SJCRH30 (cell line): ENCODE measurements around the gene RASD2. TPM values are rescaled to one million over a fixed set of nuclear protein-coding genes. Genes with fewer than 3 reads are reported as not detected.

Experiments used
- DNase-seq, 2 experiments: peaks; one replicate each; pipeline ENCODE4 v3.0.0-alpha.2; 2015 to 2020
- H3K27ac ChIP-seq: fragments of 250-450 bp; sonication (Bioruptor Pico); 2 replicates; pipeline ENCODE4 v1.5.1; 2020; ENCODE audit warnings: mild to moderate bottlenecking, moderate library complexity
- H3K27me3 ChIP-seq: fragments of 250-450 bp; sonication (Bioruptor Pico); 2 replicates; pipeline ENCODE4 v1.5.1; 2020; ENCODE audit warnings: mild to moderate bottlenecking, moderate library complexity
- H3K36me3 ChIP-seq: fragments of 250-450 bp; sonication (Bioruptor Pico); 2 replicates; pipeline ENCODE4 v1.5.1; 2020; ENCODE audit warnings: mild to moderate bottlenecking, moderate library complexity
- H3K4me1 ChIP-seq: fragments of 250-450 bp; sonication (Bioruptor Pico); 2 replicates; pipeline ENCODE4 v1.5.1; 2020; ENCODE audit warnings: mild to moderate bottlenecking, moderate library complexity
- H3K4me3 ChIP-seq: fragments of 250-450 bp; sonication (Bioruptor Pico); 2 replicates; pipeline ENCODE4 v1.5.1; 2020; ENCODE audit warnings: mild to moderate bottlenecking, moderate library complexity
- H3K9me3 ChIP-seq: fragments of 250-450 bp; sonication (Bioruptor Pico); replicated peaks from 2 replicates; pipeline ENCODE4 v1.5.1; 2020; ENCODE audit warnings: mild to moderate bottlenecking, moderate library complexity
- total RNA-seq: library from RNA; depleted of rRNA; stranded (reverse); fragments of >200 nt; shearing (Covaris generic); gene quantifications from 2 replicates; pipeline ENCODE4 v1.2.3, GENCODE V29; 2014

Gene RASD2
- total RNA-seq, 1 experiment from 2014 or later, result not detected

DNA sequence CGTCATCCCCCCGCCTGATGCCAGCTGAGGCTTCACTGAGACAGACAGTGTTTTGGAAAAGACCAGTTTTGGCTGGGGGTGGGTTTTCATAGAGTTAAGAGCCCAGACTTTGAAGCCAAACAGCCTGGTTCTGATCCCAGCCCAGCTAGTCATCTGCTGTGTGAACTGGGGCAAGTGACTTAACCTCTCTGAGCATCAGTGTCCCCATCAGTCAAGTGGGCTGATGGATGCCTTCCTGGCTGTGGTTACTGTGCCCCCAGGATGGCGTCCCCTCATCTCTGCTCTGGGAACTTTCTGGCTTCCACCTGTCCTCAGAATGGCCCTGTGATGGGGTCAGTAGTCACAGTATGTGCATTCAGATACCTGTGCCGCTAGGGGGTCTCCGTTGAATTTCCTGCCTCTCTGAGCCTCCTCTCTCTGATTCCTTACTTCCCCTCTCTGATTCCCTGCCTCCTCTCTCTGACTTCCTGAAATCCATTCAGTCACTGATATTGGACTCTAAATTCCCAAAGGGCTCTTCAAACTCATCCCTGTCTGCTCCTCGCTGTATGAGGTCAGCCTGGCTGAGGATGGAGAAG is 2.4 kb downstream of the RASD2 start:
- Histone ChIP-seq H3K27ac (no peak overlapping the region), H3K9me3 (no peaks in the 10 kb centered on the region), H3K4me3 (no peak overlapping the region), H3K36me3 (no peaks in the 10 kb centered on the region), H3K27me3 (peaks cover 27% of the 10 kb centered on the region), H3K4me1 (no peaks in the 10 kb centered on the region)
- no peak for DNase-seq

DNA sequence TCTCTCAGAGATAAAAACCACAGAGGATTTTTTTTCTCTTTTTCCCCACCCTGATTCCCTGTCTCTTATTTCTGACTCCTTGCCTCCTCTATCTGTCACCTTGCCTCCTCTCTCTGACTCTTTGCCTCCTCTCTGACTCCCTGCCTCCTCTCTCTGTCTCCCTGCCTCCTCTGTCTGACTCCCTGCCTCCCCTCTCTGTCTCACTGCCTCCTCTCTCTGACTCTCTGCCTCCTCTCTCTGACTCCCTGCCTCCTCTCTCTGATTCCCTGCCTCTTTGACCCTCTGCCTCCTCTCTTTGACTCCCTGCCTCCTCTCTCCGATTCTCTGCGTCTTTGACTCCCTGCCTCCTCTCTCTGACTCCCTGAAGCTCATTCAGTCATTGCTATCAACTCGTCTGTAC is 3.1 kb downstream of the RASD2 start:
- Histone ChIP-seq H3K4me1 (no peaks in the 10 kb centered on the region; the same call in 1 of the 2 replicates), H3K36me3 (no peaks in the 10 kb centered on the region), H3K4me3 (no peak overlapping the region)

DNA sequence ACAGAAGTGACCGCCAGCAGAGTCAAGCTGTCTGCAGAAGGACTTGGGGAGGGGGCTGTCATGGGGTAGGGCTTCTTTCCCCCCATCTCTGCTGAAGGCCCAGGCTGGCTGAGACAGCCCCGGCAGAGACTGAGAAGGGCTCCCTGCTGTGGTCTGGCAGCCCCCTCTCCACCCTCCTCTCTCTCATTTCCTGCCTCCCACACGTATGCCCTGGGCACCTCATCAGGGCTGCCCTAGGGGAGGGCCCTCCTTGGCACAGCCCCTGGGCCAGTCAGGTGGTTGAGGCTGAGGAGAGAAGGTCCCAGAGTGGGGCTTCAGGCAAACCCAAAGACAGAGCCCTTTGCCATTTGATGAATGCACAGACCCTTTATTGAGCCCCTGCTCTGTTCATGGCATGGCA is 3.6 kb downstream of the RASD2 start:
- Histone ChIP-seq H3K4me3 (no peak overlapping the region), H3K27me3 (peaks cover 25% of the 10 kb centered on the region), H3K4me1 (no peaks in the 10 kb centered on the region; the same call in 1 of the 2 replicates), H3K36me3 (no peaks in the 10 kb centered on the region), H3K9me3 (no peaks in the 10 kb centered on the region), H3K27ac (no peak overlapping the region)
- no peak for DNase-seq

More for the DNA sequence above, 3.1 kb downstream of the RASD2 start:
- Histone ChIP-seq H3K9me3 (no peaks in the 10 kb centered on the region), H3K27me3 (peaks cover 30% of the 10 kb centered on the region), H3K27ac (no peak overlapping the region)
- no peak for DNase-seq

DNA sequence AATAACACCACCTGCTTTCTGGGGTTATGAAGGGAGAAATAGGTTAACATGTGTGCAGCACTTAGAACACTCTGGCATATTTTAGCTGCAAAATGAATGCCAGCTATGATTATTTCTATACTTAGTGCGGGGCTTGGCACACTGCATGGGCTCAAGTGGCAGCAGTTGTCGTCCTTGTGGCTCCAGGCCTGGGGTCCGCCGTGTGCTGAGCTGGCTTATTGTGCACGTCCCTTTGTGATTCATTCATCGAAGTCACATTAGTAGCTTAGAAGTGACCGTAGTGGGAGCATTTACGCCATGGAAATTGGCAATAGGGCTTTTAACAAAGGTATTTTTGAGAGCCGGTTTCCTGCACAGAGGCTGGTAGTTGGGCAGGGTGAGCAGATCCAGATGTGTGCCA is 4.2 kb downstream of the RASD2 start:
- Histone ChIP-seq H3K36me3 (no peaks in the 10 kb centered on the region), H3K27ac (no peak overlapping the region), H3K9me3 (no peaks in the 10 kb centered on the region), H3K4me3 (no peak overlapping the region), H3K4me1 (peaks cover 3% of the 10 kb centered on the region), H3K27me3 (peaks cover 22% of the 10 kb centered on the region)
- no peak for DNase-seq

GRCh38 chr22:35546886-35547285 is 6.3 kb downstream of the RASD2 start:
- H3K4me1 ChIP-seq, result peaks cover 3% of the 10 kb centered on the region
- peaks cover 13% of the 10 kb centered on the region for H3K27me3 ChIP-seq
- H3K4me3 ChIP-seq, result no peak overlapping the region
- H3K36me3 ChIP-seq, result no peaks in the 10 kb centered on the region
- no peaks in the 10 kb centered on the region for H3K9me3 ChIP-seq
- H3K27ac ChIP-seq, result no peak overlapping the region
- DNase-seq, result no peak

DNA sequence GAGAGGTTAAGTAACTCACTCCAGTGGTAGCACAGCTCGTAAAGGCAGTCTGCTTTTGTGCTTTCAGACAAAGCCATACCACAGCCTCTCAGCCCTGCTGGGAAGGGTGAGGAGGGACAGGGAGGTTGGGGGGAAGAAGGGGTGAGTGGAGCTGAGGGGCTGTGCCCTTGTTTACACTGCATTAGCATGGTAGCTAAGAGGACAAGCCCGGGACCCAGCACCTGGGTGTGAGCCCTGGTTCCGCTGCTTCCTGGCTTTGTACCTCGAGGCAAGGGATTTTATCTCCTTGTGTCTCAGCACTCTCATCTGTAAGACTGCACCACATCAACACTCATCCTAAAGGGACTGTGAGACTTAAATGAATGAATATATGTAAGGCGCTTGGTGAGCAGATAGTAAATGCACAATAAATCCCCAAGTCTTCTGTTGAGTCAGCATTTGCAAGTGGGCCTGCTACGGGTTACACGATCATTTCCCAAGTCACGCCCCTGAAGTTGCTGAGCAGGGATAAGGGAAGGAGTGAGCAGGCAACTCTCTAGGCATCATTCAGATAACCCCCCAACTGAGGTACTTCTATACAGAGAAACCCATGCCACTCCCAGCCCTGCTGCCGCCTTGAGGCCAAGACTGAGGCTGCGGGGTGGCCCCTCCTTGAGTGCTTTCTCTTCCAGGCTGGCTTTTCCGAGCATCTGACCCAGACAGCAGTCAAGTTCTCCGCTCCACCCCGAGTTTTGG is 7.5 kb downstream of the RASD2 start:
- Histone ChIP-seq H3K4me1 (peaks cover 11% of the 10 kb centered on the region), H3K4me3 (no peak overlapping the region), H3K36me3 (no peaks in the 10 kb centered on the region), H3K9me3 (no peaks in the 10 kb centered on the region), H3K27me3 (0 out of 2 replicates have a peak, but pooled peaks cover 4% of the 10 kb centered on the region), H3K27ac (no peak overlapping the region)
- DNase-seq, result no peak

DNA sequence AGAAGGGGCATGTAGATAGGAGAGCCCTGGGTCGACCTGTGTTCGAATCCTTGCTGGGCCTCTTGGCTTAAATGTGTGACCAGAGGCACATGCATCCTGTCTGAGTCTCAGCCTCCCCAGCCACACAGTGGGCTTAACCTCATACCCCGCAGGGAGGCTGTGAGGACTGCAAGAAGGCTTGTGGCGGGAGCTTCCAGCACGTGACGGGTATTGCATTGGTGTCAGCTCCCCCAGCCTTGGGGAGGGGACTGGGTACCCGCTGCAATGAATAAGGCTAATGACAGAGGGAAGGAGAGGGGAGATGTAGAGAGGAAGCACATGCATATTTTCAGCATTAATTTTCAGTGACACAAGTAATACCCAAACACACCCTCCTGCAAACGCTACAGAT is 8.1 kb downstream of the RASD2 start:
- DNase-seq, result no peak
- Histone ChIP-seq H3K36me3 (no peaks in the 10 kb centered on the region), H3K27ac (no peak overlapping the region), H3K4me1 (peaks cover 11% of the 10 kb centered on the region), H3K27me3 (0 out of 2 replicates have a peak, but pooled peaks cover 4% of the 10 kb centered on the region), H3K9me3 (no peaks in the 10 kb centered on the region), H3K4me3 (no peak overlapping the region)

DNA sequence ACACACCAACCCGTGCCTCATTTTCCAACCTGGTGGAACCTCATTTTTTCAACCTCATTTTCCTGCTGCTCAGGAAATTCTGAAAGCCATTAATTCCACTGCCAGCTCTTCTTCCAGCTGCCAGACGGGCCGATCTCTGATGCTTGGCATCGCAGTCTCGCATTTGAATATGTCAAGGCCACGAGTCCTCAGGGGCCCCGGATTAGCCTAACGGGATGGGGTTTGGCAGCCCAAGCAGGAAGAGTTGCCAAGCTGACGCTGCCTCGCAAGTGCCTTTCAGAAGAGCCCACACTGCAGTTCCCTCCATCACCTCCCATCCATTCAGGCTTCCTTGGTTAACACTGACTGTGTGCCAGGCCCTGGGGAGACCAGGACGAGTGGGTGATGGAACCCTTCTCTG is 8.7 kb downstream of the RASD2 start:
- Histone ChIP-seq H3K27me3 (0 out of 2 replicates have a peak, but pooled peaks cover 4% of the 10 kb centered on the region), H3K4me3 (no peak overlapping the region), H3K27ac (no peak overlapping the region)

GRCh38 chr22:35551549-35552177 is 11.0 kb downstream of the RASD2 start:
- Histone ChIP-seq H3K27ac (no peak overlapping the region), H3K9me3 (no peaks in the 10 kb centered on the region), H3K4me1 (peaks cover 11% of the 10 kb centered on the region), H3K4me3 (no peak overlapping the region), H3K27me3 (0 out of 2 replicates have a peak, but pooled peaks cover 4% of the 10 kb centered on the region), H3K36me3 (no peaks in the 10 kb centered on the region)
- DNase-seq, result no peak

More for the DNA sequence above, 8.7 kb downstream of the RASD2 start:
- peaks cover 11% of the 10 kb centered on the region for H3K4me1 ChIP-seq
- no peaks in the 10 kb centered on the region for H3K36me3 ChIP-seq
- peak; percentile 32 to 41 for DNase-seq
- no peaks in the 10 kb centered on the region for H3K9me3 ChIP-seq

DNA sequence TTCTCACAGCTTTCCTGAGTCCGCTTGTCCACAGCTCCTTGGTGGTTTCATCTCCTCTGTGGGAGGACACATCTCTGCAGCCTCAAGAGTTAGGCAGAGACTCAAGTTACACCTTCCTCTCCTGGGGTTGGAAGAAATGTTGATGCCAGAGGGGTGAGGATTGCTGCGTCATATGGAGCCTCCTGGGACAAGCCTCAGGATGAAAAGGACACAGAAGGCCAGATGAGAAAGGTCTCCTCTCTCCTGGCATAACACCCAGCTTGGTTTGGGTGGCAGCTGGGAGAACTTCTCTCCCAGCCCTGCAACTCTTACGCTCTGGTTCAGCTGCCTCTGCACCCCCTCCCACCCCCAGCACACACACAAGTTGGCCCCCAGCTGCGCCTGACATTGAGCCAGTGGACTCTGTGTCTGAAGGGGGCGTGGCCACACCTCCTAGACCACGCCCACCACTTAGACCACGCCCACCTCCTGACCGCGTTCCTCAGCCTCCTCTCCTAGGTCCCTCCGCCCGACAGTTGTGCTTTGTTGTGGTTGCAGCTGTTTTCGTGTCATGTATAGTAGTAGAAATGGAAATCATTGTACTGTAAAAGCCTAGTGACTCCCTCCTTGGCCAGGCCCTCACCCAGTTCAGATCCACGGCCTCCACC is 11.7 kb downstream of the RASD2 start:
- Histone ChIP-seq H3K27ac (no peak overlapping the region), H3K4me3 (no peak overlapping the region), H3K27me3 (0 out of 2 replicates have a peak, but pooled peaks cover 4% of the 10 kb centered on the region), H3K4me1 (peaks cover 11% of the 10 kb centered on the region), H3K9me3 (no peaks in the 10 kb centered on the region), H3K36me3 (no peaks in the 10 kb centered on the region)
- DNase-seq, result peak; percentile 89 to 94

DNA sequence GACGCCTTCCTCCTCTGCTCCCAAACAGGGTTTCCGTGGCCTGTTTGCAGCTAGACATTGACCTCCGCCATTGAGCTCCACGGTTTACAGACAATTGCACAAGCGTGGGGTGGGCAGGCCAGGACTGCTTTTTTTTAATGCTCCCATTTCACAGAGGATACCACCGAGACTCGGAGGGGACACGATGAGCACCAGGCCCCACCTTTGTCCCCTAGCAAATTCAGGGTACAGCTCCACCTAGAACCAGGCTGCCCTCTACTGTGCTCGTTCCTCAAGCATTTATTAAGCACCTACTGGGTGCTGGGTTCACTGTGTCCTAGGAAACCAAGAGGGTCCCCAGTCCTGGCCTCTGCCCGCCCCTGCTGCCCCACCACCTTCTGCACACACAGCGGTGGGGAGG is 12.2 kb downstream of the RASD2 start:
- H3K9me3 ChIP-seq, result no peaks in the 10 kb centered on the region
- no peak for DNase-seq
- H3K27me3 ChIP-seq, result 0 out of 2 replicates have a peak, but pooled peaks cover 4% of the 10 kb centered on the region
- H3K4me3 ChIP-seq, result no peak overlapping the region
- H3K4me1 ChIP-seq, result peaks cover 11% of the 10 kb centered on the region
- H3K36me3 ChIP-seq, result no peaks in the 10 kb centered on the region
- no peak overlapping the region for H3K27ac ChIP-seq

DNA sequence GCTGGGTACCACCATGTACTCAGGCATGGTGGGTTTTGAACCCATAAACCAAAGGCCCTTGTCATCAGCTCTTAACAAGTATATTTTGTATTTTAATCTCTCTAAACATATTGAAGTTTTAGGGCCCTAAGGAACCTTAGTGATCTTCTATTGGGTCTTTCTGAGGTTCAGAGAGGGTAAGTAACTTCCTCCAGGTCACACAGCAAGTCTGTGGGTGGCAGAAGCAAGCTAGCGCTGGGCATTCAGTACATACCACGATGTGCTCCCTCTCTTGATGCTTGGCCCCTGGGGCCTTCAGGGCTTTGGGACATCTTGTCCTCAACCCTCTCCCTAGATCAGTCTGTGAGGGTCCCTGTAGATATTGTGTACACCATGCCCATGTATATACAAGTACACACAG is 12.7 kb downstream of the RASD2 start:
- H3K27me3 ChIP-seq, result 0 out of 2 replicates have a peak, but pooled peaks cover 4% of the 10 kb centered on the region
- no peaks in the 10 kb centered on the region for H3K36me3 ChIP-seq
- peaks cover 11% of the 10 kb centered on the region for H3K4me1 ChIP-seq
- H3K9me3 ChIP-seq, result no peaks in the 10 kb centered on the region
- H3K4me3 ChIP-seq, result no peak overlapping the region
- no peak overlapping the region for H3K27ac ChIP-seq
- DNase-seq, result no peak

DNA sequence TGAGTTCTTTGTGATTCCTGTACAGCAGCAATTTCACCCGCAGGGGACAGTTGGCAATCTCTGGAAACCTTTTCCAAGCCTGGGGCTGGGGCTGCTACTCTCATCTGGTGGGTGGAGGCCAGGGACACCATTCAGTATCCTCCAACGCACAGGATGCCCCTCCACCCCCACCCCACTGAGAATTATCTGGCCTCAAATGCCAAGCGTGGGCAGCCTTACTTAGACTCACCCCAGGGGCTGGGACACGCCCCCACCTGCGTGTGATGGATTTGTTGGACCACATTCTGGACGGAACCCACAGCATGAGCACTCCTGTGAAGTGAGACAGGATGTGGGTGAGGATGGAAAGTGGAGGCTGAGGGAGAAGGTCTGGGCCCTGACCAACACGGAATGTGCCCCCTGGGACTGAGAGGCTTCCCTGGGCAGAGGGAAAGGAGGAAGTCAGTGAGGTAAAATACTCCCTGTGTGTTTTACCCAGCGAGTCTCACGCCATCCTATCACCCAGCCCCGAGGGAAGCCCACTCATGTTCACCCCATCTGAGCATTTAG is 13.7 kb downstream of the RASD2 start:
- DNase-seq, result no peak
- H3K9me3 ChIP-seq, result no peaks in the 10 kb centered on the region
- H3K4me1 ChIP-seq, result peaks cover 11% of the 10 kb centered on the region; the same call in 1 of the 2 replicates
- H3K27me3 ChIP-seq, result no peaks in the 10 kb centered on the region
- no peak overlapping the region for H3K27ac ChIP-seq
- no peak overlapping the region for H3K4me3 ChIP-seq
- no peaks in the 10 kb centered on the region for H3K36me3 ChIP-seq

GRCh38 chr22:35555483-35555890 is 14.9 kb downstream of the RASD2 start:
- no peak overlapping the region for H3K27ac ChIP-seq
- DNase-seq, result no peak

More at GRCh38 chr22:35555483-35555890, 14.9 kb downstream of the RASD2 start:
- no peak overlapping the region for H3K4me3 ChIP-seq
- H3K4me1 ChIP-seq, result peaks cover 8% of the 10 kb centered on the region; the same call in 1 of the 2 replicates
- H3K9me3 ChIP-seq, result no peaks in the 10 kb centered on the region
- H3K27me3 ChIP-seq, result no peaks in the 10 kb centered on the region
- H3K36me3 ChIP-seq, result no peaks in the 10 kb centered on the region
